B cell (primary cell): Measurements from ENCODE around the gene AMT. TPM values are rescaled to one million over a fixed set of nuclear protein-coding genes. Genes with fewer than 3 reads are reported as not detected.
A peak's percentile ranks its signal among the peaks of the same experiment; 100 is the strongest.

Experiments
- ATAC-seq: fragments of 200-7000 bp; cut with Tn5 transposase; one replicate; pipeline ENCODE4 v1.10.0; 2021; ENCODE audit warnings: low read depth, mild to moderate bottlenecking, moderate number of reproducible peaks, moderate library complexity
- CTCF ChIA-PET: fragments of 350-600 bp; sonication (Branson Sonifier 250); formaldehyde crosslinking; loops from one replicate; lab custom pipeline; 2021; ENCODE audit warnings: antibody characterized with exemption, inconsistent platforms; lab: Charles Lee
- POLR2A ChIA-PET: fragments of 350-600 bp; sonication (Branson Sonifier 250); formaldehyde crosslinking; loops from one replicate; lab custom pipeline; 2021; ENCODE audit warnings: antibody characterized with exemption; lab: Charles Lee
- DNase-seq: peaks from one replicate; pipeline ENCODE4 v3.0.0; 2013
- H2AFZ ChIP-seq: 2 replicates; pipeline ENCODE4 v1.6.1; 2012; ENCODE audit warnings: mild to moderate bottlenecking, low read depth, low read length; ENCODE audit not compliant: insufficient read depth, poor library complexity, severe bottlenecking
- H3K27ac ChIP-seq, 2 donors: 1 replicate in 1 of 2; 2 replicates in 1 of 2; pipeline ENCODE4 v1.5.1; 2012 to 2013; ENCODE audit warnings: low read length in 2 of 2, mild to moderate bottlenecking in 2 of 2, moderate library complexity in 1 of 2
- H3K27me3 ChIP-seq, 4 experiments: fragments of 200-600 bp in 1 of 4; sonication (generic) in 1 of 4; replicated peaks in 1 of 4; 1 replicate in 2 of 4; 2 replicates in 2 of 4; pipeline versions ENCODE4 v1.6.1 to v1.7.0; 2013 to 2016; ENCODE audit warnings: low read length in 3 of 4, mild to moderate bottlenecking in 2 of 4, mixed read lengths in 1 of 4, moderate library complexity in 1 of 4; ENCODE audit not compliant: insufficient read depth in 4 of 4, control insufficient read depth in 3 of 4; ENCODE audit errors: control extremely low read depth in 1 of 4
- H3K36me3 ChIP-seq, 2 experiments: replicated peaks in 1 of 2; 1 replicate in 1 of 2; 2 replicates in 1 of 2; pipeline versions ENCODE4 v1.6.1 to v1.7.1; 2013; ENCODE audit warnings: low read length in 1 of 2; ENCODE audit not compliant: insufficient read depth in 2 of 2, control insufficient read depth in 1 of 2; ENCODE audit errors: control extremely low read depth in 1 of 2, extremely low read depth in 1 of 2
- H3K4me1 ChIP-seq, 2 donors: fragments of 200-600 bp in 1 of 2; sonication (generic) in 1 of 2; 1 replicate in 1 of 2; 2 replicates in 1 of 2; pipeline versions ENCODE4 v1.5.1 to v1.6.1; 2013 to 2017; ENCODE audit warnings: low read length in 2 of 2; ENCODE audit not compliant: control insufficient read depth in 2 of 2, insufficient read depth in 2 of 2
- H3K4me2 ChIP-seq: replicated peaks from 2 replicates; pipeline ENCODE3; 2012; ENCODE audit warnings: mild to moderate bottlenecking, low read depth, low read length; ENCODE audit not compliant: poor library complexity, severe bottlenecking
- H3K4me3 ChIP-seq, 5 experiments: fragments of 200-600 bp in 1 of 5; sonication (generic) in 1 of 5; 1 replicate in 3 of 5; 2 replicates in 2 of 5; pipeline versions ENCODE4 v1.5.1 to v1.7.0; 2011 to 2016; ENCODE audit warnings: low read length in 4 of 5, mild to moderate bottlenecking in 4 of 5, low read depth in 2 of 5, control low read depth in 1 of 5, moderate library complexity in 1 of 5; ENCODE audit not compliant: insufficient read depth in 1 of 5; ENCODE audit errors: control extremely low read depth in 1 of 5, extremely low read depth in 1 of 5
- H3K79me2 ChIP-seq: fragments of 200-600 bp; sonication (generic); one replicate; pipeline ENCODE4 v1.6.0; 2016; ENCODE audit warnings: low read length; ENCODE audit not compliant: control insufficient read depth, insufficient read depth
- H3K9ac ChIP-seq: fragments of 200-600 bp; sonication (generic); 2 replicates; pipeline ENCODE4 v1.6.1; 2017; ENCODE audit warnings: mild to moderate bottlenecking, low read length, moderate library complexity
- H3K9me3 ChIP-seq, 3 donors: one replicate each; pipeline versions ENCODE4 v1.6.1 to v1.7.1; 2013; ENCODE audit warnings: low read length in 2 of 3; ENCODE audit not compliant: control insufficient read depth in 2 of 3, insufficient read depth in 1 of 3; ENCODE audit errors: control extremely low read depth in 1 of 3
- H4K20me1 ChIP-seq: 2 replicates; pipeline ENCODE4 v1.6.0; 2012; ENCODE audit warnings: mild to moderate bottlenecking, low read length; ENCODE audit not compliant: insufficient read depth, control insufficient read depth, poor library complexity, severe bottlenecking
- H3K27ac Mint-ChIP-seq: one replicate; pipeline ENCODE4 v1.8.0; 2021; ENCODE audit warnings: mixed read lengths
- H3K27me3 Mint-ChIP-seq: one replicate; pipeline ENCODE4 v1.8.0; 2021; ENCODE audit warnings: mixed read lengths
- H3K4me1 Mint-ChIP-seq: one replicate; pipeline ENCODE4 v1.8.0; 2021; ENCODE audit warnings: mixed read lengths
- H3K4me3 Mint-ChIP-seq: one replicate; pipeline ENCODE4 v1.8.0; 2021; ENCODE audit warnings: mixed read lengths
- H3K9me3 Mint-ChIP-seq: one replicate; pipeline ENCODE4 v1.8.0; 2022; ENCODE audit warnings: mixed read lengths; ENCODE audit not compliant: insufficient read depth
- CTCF ChIP-seq: fragments of 200-600 bp; IDR thresholded peaks from one replicate; pipeline ENCODE4 v1.8.0; 2022; ENCODE audit warnings: antibody characterized with exemption, mild to moderate bottlenecking
- EZH2 ChIP-seq: IDR thresholded peaks from 2 replicates; pipeline ENCODE4 v1.6.1; 2012; ENCODE audit warnings: borderline replicate concordance, low read depth, mild to moderate bottlenecking, moderate library complexity, low read length; ENCODE audit not compliant: insufficient read depth, poor library complexity, severe bottlenecking
- WGBS: methylation state at CpG from one replicate; pipeline ENCODE4 v1.1.5; 2013; ENCODE audit warnings: missing lambda C conversion rate; ENCODE audit not compliant: insufficient coverage; 5-methylcytosine and 5-hydroxymethylcytosine counted together
- intact Hi-C: fragments of 100-400 bp; cut with micrococcal nuclease; formaldehyde crosslinking; loops from one replicate; pipeline ENCODE4 v1.10.0; 2022
- polyA plus RNA-seq: library from polyadenylated mRNA; depleted of rRNA; stranded (reverse); fragments of >200 nt; gene quantifications from 2 replicates; pipeline ENCODE4 v1.2.3, GENCODE V29; 2012
- total RNA-seq, 2 donors: library from RNA; stranded (reverse); fragments of 120-200 nt in 1 of 2; gene quantifications; 1 replicate in 1 of 2; 2 replicates in 1 of 2; pipeline versions ENCODE4 v1.2.3 to v1.2.4, GENCODE V29; 2013 to 2022

Gene AMT
- total and polyA plus RNA-seq, 2 donors (not counting 1 experiment from before 2014, with no cell fraction given), result 14.0 to 44.0 TPM

GRCh38 chr3:49378249-49378895 lies 43.9 kb downstream of the AMT start:
- Histone ChIP-seq H3K27ac (no peak overlapping the region), H3K9me3 (peaks cover 0 to 19% (median 0%) of the 10 kb centered on the region in 3 donors), H3K4me3 (no peak overlapping the region), H3K79me2 (peaks cover 99% of the 10 kb centered on the region), H2AFZ (no peak overlapping the region), H3K27me3 (no peaks in the 10 kb centered on the region), H4K20me1 (peaks cover 99% of the 10 kb centered on the region), H3K4me1 (peaks cover 15 to 22% of the 10 kb centered on the region in 2 donors), H3K4me2 (no peak overlapping the region), H3K36me3 (peaks cover 2 to 19% of the 10 kb centered on the region in 2 experiments), H3K9ac (no peak overlapping the region)
- Mint-ChIP-seq H3K9me3 (no peaks in the 10 kb centered on the region), H3K4me1 (peaks cover 37% of the 10 kb centered on the region), H3K27ac (no peak overlapping the region), H3K27me3 (no peaks in the 10 kb centered on the region), H3K4me3 (no peak overlapping the region)
- intact Hi-C loops, result no loop called here
- TF ChIP-seq CTCF (no peak), EZH2 (no peak)
- ATAC-seq (no peak), DNase-seq (no peak)
- WGBS, result 88% methylated on average over 8 of the region's 11 CpGs
- CTCF ChIA-PET, result interaction anchor here (0.6 to 1.1 kb wide), 2 partner anchors 38 to 221 kb away, joined by 4 read pairs; no protein-coding TSS in a partner anchor
- POLR2A ChIA-PET, result interaction anchor here (0.7 kb wide), 1 partner anchor 9 kb away, joined by 7 read pairs; no protein-coding TSS in a partner anchor

GRCh38 chr3:49377483-49377882 lies 44.8 kb downstream of the AMT start:
- ChIA-PET CTCF (interaction anchor here (1.1 to 1.4 kb wide), 2 partner anchors 37 to 72 kb away, joined by 3 to 4 read pairs; no protein-coding TSS in a partner anchor), POLR2A (interaction anchor here (0.7 kb wide), 1 partner anchor 11 kb away, joined by 3 read pairs; no protein-coding TSS in a partner anchor)
- TF ChIP-seq EZH2, result no peak
- TF ChIP-seq CTCF, result no peak
- H3K27me3 Mint-ChIP-seq, result no peaks in the 10 kb centered on the region
- Histone ChIP-seq H3K27ac (peak overlapping the region in 1 of 2 donors; percentile 59), H3K4me2 (no peak overlapping the region), H3K9ac (no peak overlapping the region), H3K4me1 (peaks cover 15 to 20% of the 10 kb centered on the region in 2 donors), H2AFZ (no peak overlapping the region), H3K4me3 (no peak overlapping the region), H3K36me3 (peaks cover 2 to 28% of the 10 kb centered on the region in 2 experiments), H3K79me2 (peaks cover 99% of the 10 kb centered on the region), H3K9me3 (peaks cover 0 to 19% (median 0%) of the 10 kb centered on the region in 3 donors), H4K20me1 (peaks cover 99% of the 10 kb centered on the region), H3K27me3 (no peaks in the 10 kb centered on the region)
- peak; percentile 27 for DNase-seq
- H3K4me3 Mint-ChIP-seq, result no peak overlapping the region
- ATAC-seq, result peak; percentile 54
- no peaks in the 10 kb centered on the region for H3K9me3 Mint-ChIP-seq
- intact Hi-C loops, result no loop called here
- no peak overlapping the region for H3K27ac Mint-ChIP-seq
- H3K4me1 Mint-ChIP-seq, result peaks cover 38% of the 10 kb centered on the region
- 100% methylated on average over 1 of the region's 1 CpG for WGBS
